Spleen (tissue), 7 donors: ENCODE measurements around the gene XYLT1.

Experiments
- POLR2AphosphoS5 ChIP-seq, 3 donors: sonication (generic); formaldehyde crosslinking; IDR thresholded peaks; one replicate each; pipeline ENCODE4 v1.5.1; 2017; ENCODE audit warnings: antibody characterized with exemption in 3 of 3
- TF ChIP-seq, protein P1 (sequence below), 11 experiments: fragments of 200-600 bp in 7 of 11; fragments of 450-650 bp in 4 of 11; sonication (generic) in 4 of 11; IDR thresholded peaks in 8 of 11; conservative IDR thresholded peaks in 3 of 11; 1 replicate in 7 of 11; 2 replicates in 4 of 11; pipeline versions ENCODE4 v1.4.0 to v1.8.0; 2016 to 2021; ENCODE audit warnings: antibody characterized with exemption in 11 of 11, inconsistent platforms in 4 of 11, mild to moderate bottlenecking in 1 of 11
- donor health status: DM: no; HTN: no; CAD: no; lungs with moderate emphysema.
- donor health status: DM: no; HTN: no; CAD: no.
- donor health status: DM: no; HTN: no; CAD: no.

DNA sequence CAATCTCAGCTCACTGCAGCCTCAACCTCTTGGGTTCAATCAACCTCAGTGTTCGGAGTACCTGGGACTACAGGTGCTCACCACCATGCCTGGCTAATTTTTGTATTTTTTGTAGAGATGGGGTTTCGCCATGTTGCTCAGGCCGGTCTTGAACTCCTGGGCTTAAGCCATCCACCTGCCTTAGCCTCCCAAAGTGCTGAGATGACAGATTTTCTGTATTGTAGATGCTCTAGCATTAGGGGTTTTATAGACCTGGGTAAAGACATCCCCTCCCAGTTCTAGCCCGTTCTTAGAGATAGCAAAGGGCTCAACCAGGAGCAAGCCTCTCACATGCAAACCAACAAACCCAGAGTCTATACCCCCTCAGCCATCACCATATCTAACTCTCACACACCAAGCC is 57.3 kb downstream of the XYLT1 start:
- TF ChIP-seq, protein P1, sequence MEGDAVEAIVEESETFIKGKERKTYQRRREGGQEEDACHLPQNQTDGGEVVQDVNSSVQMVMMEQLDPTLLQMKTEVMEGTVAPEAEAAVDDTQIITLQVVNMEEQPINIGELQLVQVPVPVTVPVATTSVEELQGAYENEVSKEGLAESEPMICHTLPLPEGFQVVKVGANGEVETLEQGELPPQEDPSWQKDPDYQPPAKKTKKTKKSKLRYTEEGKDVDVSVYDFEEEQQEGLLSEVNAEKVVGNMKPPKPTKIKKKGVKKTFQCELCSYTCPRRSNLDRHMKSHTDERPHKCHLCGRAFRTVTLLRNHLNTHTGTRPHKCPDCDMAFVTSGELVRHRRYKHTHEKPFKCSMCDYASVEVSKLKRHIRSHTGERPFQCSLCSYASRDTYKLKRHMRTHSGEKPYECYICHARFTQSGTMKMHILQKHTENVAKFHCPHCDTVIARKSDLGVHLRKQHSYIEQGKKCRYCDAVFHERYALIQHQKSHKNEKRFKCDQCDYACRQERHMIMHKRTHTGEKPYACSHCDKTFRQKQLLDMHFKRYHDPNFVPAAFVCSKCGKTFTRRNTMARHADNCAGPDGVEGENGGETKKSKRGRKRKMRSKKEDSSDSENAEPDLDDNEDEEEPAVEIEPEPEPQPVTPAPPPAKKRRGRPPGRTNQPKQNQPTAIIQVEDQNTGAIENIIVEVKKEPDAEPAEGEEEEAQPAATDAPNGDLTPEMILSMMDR (IDR thresholded peaks at IDR 0.05 in 8 of 11, conservative IDR thresholded peaks at IDR 0.05 in 3 of 11): no peak
- TF ChIP-seq POLR2AphosphoS5 (IDR thresholded peaks at IDR 0.05): no peak
